Lung (tissue), 12 donors: ENCODE data around the gene MCCC1. TPM values are rescaled to one million over a fixed set of nuclear protein-coding genes. Genes with fewer than 3 reads are reported as not detected.
A peak's percentile ranks its signal among the peaks of the same experiment; 100 is the strongest.

Experiments used
- ATAC-seq: fragments of 200-7000 bp; cut with Tn5 transposase; one replicate; pipeline ENCODE4 v1.9.1; 2020; ENCODE audit warnings: moderate number of reproducible peaks; ENCODE audit not compliant: insufficient read depth, low FRiP score
- DNase-seq, 3 donors: peaks; one replicate each; pipeline ENCODE4 v3.0.0-alpha.2; 2013 to 2017
- H3K27ac ChIP-seq, 2 donors: one replicate each; pipeline ENCODE4 v1.5.1; 2013; ENCODE audit warnings: mild to moderate bottlenecking in 2 of 2, moderate library complexity in 2 of 2, control low read depth in 1 of 2, inconsistent platforms in 1 of 2, low read depth in 1 of 2, low read length in 1 of 2
- H3K27me3 ChIP-seq, 3 donors: one replicate each; pipeline ENCODE4 v1.5.1; 2013; ENCODE audit warnings: low read length in 2 of 3; ENCODE audit not compliant: control insufficient read depth in 3 of 3, insufficient read depth in 3 of 3
- H3K36me3 ChIP-seq, 4 donors: one replicate each; pipeline ENCODE4 v1.5.1; 2013; ENCODE audit warnings: low read length in 4 of 4, mild to moderate bottlenecking in 1 of 4, moderate library complexity in 1 of 4; ENCODE audit not compliant: control insufficient read depth in 4 of 4, insufficient read depth in 4 of 4
- H3K4me1 ChIP-seq, 5 donors: one replicate each; pipeline ENCODE4 v1.5.1; 2013; ENCODE audit warnings: low read length in 5 of 5, mild to moderate bottlenecking in 2 of 5, moderate library complexity in 1 of 5; ENCODE audit not compliant: control insufficient read depth in 5 of 5, insufficient read depth in 5 of 5
- H3K4me3 ChIP-seq: one replicate; pipeline ENCODE4 v1.5.1; 2013; ENCODE audit warnings: mild to moderate bottlenecking, control low read depth, moderate library complexity
- H3K9ac ChIP-seq, 2 donors: one replicate each; pipeline ENCODE4 v1.5.1; 2013; ENCODE audit warnings: low read length in 2 of 2, control low read depth in 1 of 2; ENCODE audit not compliant: insufficient read depth in 1 of 2
- H3K9me3 ChIP-seq, 4 donors: one replicate each; pipeline ENCODE4 v1.5.1; 2013; ENCODE audit warnings: low read length in 3 of 4, mild to moderate bottlenecking in 1 of 4, moderate library complexity in 1 of 4; ENCODE audit not compliant: control insufficient read depth in 4 of 4, insufficient read depth in 3 of 4
- WGBS, 2 donors: extraction: QIAGEN DNeasy Blood & Tissue Kit; methylation state at CpG; one replicate each; pipeline ENCODE4 v1.1.7; 2013; 5-methylcytosine and 5-hydroxymethylcytosine counted together
- polyA plus RNA-seq, 2 donors: library from polyadenylated mRNA; stranded (reverse); fragments of 200-250 nt; gene quantifications; one replicate each; pipeline ENCODE4 v1.2.1, GENCODE V29; 2013
- total RNA-seq, 2 donors: library from RNA; depleted of rRNA in 1 of 2; stranded (reverse); fragments of >200 nt in 1 of 2; gene quantifications; one replicate each; pipeline ENCODE4 v1.2.1, GENCODE V29; 2014 to 2021
- TF ChIP-seq, protein P1 (sequence below): IDR thresholded peaks from 2 replicates; pipeline ENCODE4 v1.5.1; 2012; ENCODE audit warnings: mild to moderate bottlenecking; ENCODE audit errors: control extremely low read depth, extremely low read depth
- donor health status: control.
- donor health status: control.
- donor health status: Bipolar disorder and iron deficiency.
- donor health status: healthy.
- donor health status: DM: yes; HTN: yes; CAD: no.

The MCCC1 gene
- total and polyA plus RNA-seq, 4 donors = 21.7 to 126 (median 63.7) TPM

DNA sequence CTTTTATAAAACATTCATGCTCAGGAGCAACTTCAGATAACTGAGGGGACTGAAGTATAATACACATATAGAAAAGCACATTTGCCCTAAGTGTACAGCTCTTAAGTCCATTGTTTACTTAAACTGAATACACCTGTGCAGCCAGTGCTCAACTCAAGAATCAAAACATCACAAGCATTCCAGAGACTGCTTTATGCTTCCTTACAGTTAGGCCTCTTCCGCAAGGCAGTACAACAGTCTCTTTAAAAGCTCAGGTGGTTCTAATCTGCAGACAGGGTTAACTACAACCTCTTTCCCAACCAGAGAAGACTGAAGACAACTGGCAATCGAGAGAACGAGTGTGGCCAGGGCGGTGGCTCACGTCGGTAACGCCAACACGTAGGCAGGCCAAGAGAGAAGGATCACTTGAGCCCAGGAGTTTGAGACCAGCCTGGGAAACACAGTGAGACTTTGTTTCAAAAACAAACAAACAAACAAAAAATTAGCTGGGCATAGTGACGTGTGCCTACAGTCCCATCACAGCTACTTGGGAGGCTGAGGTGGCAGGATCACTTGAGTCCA lies 16.9 kb downstream of the MCCC1 start:
- no peaks in the 10 kb centered on the region for H3K27me3 ChIP-seq
- ATAC-seq (peak; percentile 81), DNase-seq (peak; percentile 18 to 74 (median 54))
- peak overlapping the region in 1 of 2 donors; percentile 37 for H3K27ac ChIP-seq
- 72 to 91% methylated on average over 9 of the region's 9 CpGs for WGBS, 2 donors
- H3K4me1 ChIP-seq = peaks cover 0 to 5% (median 0%) of the 10 kb centered on the region in 5 donors
- peaks cover 0 to 4% (median 0%) of the 10 kb centered on the region in 4 donors for H3K9me3 ChIP-seq
- H3K36me3 ChIP-seq = peaks cover 10 to 46% (median 34%) of the 10 kb centered on the region in 4 donors
- H3K9ac ChIP-seq = no peak overlapping the region
- TF ChIP-seq, protein P1, sequence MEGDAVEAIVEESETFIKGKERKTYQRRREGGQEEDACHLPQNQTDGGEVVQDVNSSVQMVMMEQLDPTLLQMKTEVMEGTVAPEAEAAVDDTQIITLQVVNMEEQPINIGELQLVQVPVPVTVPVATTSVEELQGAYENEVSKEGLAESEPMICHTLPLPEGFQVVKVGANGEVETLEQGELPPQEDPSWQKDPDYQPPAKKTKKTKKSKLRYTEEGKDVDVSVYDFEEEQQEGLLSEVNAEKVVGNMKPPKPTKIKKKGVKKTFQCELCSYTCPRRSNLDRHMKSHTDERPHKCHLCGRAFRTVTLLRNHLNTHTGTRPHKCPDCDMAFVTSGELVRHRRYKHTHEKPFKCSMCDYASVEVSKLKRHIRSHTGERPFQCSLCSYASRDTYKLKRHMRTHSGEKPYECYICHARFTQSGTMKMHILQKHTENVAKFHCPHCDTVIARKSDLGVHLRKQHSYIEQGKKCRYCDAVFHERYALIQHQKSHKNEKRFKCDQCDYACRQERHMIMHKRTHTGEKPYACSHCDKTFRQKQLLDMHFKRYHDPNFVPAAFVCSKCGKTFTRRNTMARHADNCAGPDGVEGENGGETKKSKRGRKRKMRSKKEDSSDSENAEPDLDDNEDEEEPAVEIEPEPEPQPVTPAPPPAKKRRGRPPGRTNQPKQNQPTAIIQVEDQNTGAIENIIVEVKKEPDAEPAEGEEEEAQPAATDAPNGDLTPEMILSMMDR = no peak
- no peak overlapping the region for H3K4me3 ChIP-seq

DNA sequence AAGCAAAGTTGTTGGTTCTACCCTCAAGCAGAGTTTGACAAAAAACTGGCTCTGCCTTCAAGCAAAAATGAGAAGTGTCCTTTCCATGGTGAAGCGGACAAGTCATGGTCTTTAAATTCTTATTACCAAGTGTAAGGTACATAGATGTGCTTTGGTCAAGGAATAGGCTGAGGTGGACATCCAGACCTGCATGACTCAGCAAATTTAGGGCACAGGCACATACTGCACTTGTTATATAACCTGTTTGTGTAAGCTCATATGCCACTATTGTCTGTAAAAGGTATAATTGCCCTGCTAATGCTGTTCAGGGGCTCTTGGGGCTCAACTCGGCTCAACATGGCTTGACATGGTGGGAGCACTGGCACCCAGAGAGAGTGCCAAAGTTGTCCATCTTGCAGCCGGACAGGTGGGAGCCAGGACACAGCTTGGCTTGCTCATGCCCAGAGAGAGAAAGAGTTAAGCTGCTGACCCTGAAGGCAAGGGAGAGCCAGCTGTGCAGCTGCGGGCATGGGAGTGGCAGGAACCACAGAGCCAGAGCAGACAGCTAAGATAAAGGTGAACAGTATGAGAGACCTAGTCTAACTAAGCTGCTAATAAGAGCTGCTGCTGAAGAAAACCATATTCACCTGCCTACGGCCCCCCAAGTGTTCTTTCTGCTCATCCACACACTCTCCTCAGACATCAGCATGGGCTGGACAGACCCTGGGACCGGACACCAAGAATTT lies 17.7 kb downstream of the MCCC1 start:
- H3K36me3 ChIP-seq = peaks cover 10 to 45% (median 30%) of the 10 kb centered on the region in 4 donors
- H3K4me1 ChIP-seq = peaks cover 0 to 5% (median 0%) of the 10 kb centered on the region in 5 donors
- H3K27me3 ChIP-seq = no peaks in the 10 kb centered on the region
- H3K9me3 ChIP-seq = peaks cover 0 to 8% (median 1%) of the 10 kb centered on the region in 4 donors
- peak overlapping the region in 1 of 2 donors; percentile 67 for H3K27ac ChIP-seq
- TF ChIP-seq, protein P1 = no peak
- ATAC-seq (no peak), DNase-seq (no peak)
- 87 to 94% methylated on average over 6 of the region's 6 CpGs for WGBS, 2 donors
- H3K4me3 ChIP-seq = no peak overlapping the region
- no peak overlapping the region for H3K9ac ChIP-seq

DNA sequence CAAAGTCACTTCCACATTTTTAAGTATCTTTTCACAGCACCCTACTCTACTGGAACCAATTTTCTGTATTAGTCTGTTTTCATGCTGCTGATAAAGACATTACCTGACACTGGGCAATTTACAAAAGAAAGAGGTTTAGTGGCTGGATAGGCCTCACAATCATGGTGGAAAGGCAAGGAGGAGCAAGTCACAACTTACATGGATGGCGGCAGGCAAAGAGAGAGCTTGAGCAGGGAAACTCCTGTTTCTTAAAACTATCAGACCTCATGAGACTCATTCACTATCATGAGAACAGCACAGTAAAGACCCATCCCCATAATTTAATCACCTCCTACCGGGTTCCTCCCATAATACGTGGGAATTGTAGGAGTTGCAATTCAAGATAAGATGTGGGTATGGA lies 18.7 kb downstream of the MCCC1 start:
- Histone ChIP-seq H3K27me3 (no peaks in the 10 kb centered on the region), H3K36me3 (peaks cover under 1 to 45% (median 23%) of the 10 kb centered on the region in 4 donors), H3K4me1 (peaks cover 0 to 5% (median 0%) of the 10 kb centered on the region in 5 donors), H3K27ac (no peak overlapping the region), H3K4me3 (no peak overlapping the region), H3K9me3 (peaks cover 0 to 8% (median 1%) of the 10 kb centered on the region in 4 donors), H3K9ac (no peak overlapping the region)
- WGBS, 2 donors = 98 to 100% methylated on average over 3 of the region's 3 CpGs
- DNase-seq (no peak), ATAC-seq (no peak)
- TF ChIP-seq, protein P1 = no peak
